Testis (tissue), 2 donors: ENCODE measurements around the gene FRMD5.

Experiments
- CTCF ChIP-seq, 3 experiments: fragments of 450-650 bp in 2 of 3; fragments of 200-600 bp in 1 of 3; sonication (generic) in 1 of 3; IDR thresholded peaks; one replicate each; pipeline ENCODE4 v1.5.1; 2016 to 2019; ENCODE audit warnings: antibody characterized with exemption in 3 of 3, mild to moderate bottlenecking in 2 of 3, moderate library complexity in 1 of 3
- POLR2A ChIP-seq: fragments of 450-650 bp; IDR thresholded peaks from one replicate; pipeline ENCODE4 v1.6.1; 2017; ENCODE audit warnings: antibody characterized with exemption, mild to moderate bottlenecking, moderate library complexity

GRCh38 chr15:43932907-43933306 is 262.2 kb downstream of the FRMD5 start:
- TF ChIP-seq CTCF (IDR thresholded peaks at IDR 0.05) (no peak), POLR2A (no peak)
